G401 (cell line): ENCODE data around the gene PRXL2B. TPM values are rescaled to one million over a fixed set of nuclear protein-coding genes. Genes with fewer than 3 reads are reported as not detected.

Source experiments
- DNase-seq: peaks from one replicate; pipeline ENCODE4 v3.0.0-alpha.2; 2015; ENCODE audit warnings: low spot score
- in situ Hi-C: cut with HindIII; loops from 2 replicates; pipeline ENCODE4 v1.10.0; 2016; ENCODE audit warnings: low sequenced_read_pairs, mixed read lengths
- total RNA-seq: library from RNA; depleted of rRNA; stranded (reverse); fragments of >200 nt; shearing (Covaris generic); gene quantifications from 2 replicates; pipeline ENCODE4 v1.2.3, GENCODE V29; 2014

The PRXL2B gene
- total RNA-seq, 1 experiment from 2014 or later, result 26.9 TPM

- in situ Hi-C loops, result no loop called here
- no peak for DNase-seq
These were observed 5.9 kb upstream of the PRXL2B start for GRCh38 chr1:2580691-2581090.

- in situ Hi-C loops, result no loop called here
- DNase-seq, result no peak
These were observed 4.2 kb upstream of the PRXL2B start for GRCh38 chr1:2582391-2582790.

- in situ Hi-C loops, result no loop called here
- DNase-seq, result no peak
These were observed 3.2 kb upstream of the PRXL2B start for GRCh38 chr1:2583331-2583791.

GRCh38 chr1:2583871-2584351 is 2.7 kb upstream of the PRXL2B start:
- in situ Hi-C loops, result no loop called here
- no peak for DNase-seq

GRCh38 chr1:2584686-2585317 is 1.8 kb upstream of the PRXL2B start:
- in situ Hi-C loops, result no loop called here
- DNase-seq, result peak; percentile 19

GRCh38 chr1:2585318-2586092 is 1.1 kb upstream of the PRXL2B start:
- DNase-seq, result peak; percentile 79
- in situ Hi-C loops, result no loop called here

GRCh38 chr1:2587071-2587859 is 688 bp downstream of the PRXL2B start:
- peak; percentile 12 for DNase-seq
- in situ Hi-C loops, result no loop called here

- DNase-seq, result no peak
- in situ Hi-C loops, result no loop called here
These were observed 1.4 kb downstream of the PRXL2B start for GRCh38 chr1:2587860-2588571.

GRCh38 chr1:2588661-2589430 is 2.3 kb downstream of the PRXL2B start:
- in situ Hi-C loops, result no loop called here
- no peak for DNase-seq

GRCh38 chr1:2589431-2590232 is 3.1 kb downstream of the PRXL2B start:
- in situ Hi-C loops, result no loop called here
- no peak for DNase-seq

- in situ Hi-C loops, result no loop called here
- no peak for DNase-seq
These were observed 3.9 kb downstream of the PRXL2B start for GRCh38 chr1:2590233-2591141.

- in situ Hi-C loops, result no loop called here
- no peak for DNase-seq
These were observed 4.6 kb downstream of the PRXL2B start for GRCh38 chr1:2591233-2591580.

GRCh38 chr1:2591581-2592261 is 5.1 kb downstream of the PRXL2B start:
- in situ Hi-C loops, result no loop called here
- no peak for DNase-seq

- no peak for DNase-seq
- in situ Hi-C loops, result no loop called here
These were observed 6.1 kb downstream of the PRXL2B start for GRCh38 chr1:2592672-2593071.

- in situ Hi-C loops, result no loop called here
- DNase-seq, result no peak
These were observed 6.8 kb downstream of the PRXL2B start for GRCh38 chr1:2593251-2593878.
